KBM-7 (cell line): ENCODE measurements around the gene ZC3HAV1L.
"Not testable (repeated sequence)": the region's sequence is repeated elsewhere in the genome, so short reads cannot be mapped to it uniquely, and the experiment has no call there.

ENCODE experiments used
- DNase-seq: peaks from one replicate; pipeline ENCODE4 v3.0.0-alpha.2; 2015
- in situ Hi-C: fragments of 300-500 bp; cut with MboI; formaldehyde crosslinking; loops from 2 replicates; pipeline ENCODE4 v1.14.3; 2020; ENCODE audit warnings: low sequenced_read_pairs, low pct_unique_long_range_greater_than_20kb, mixed read lengths

ZC3HAV1L gene

DNA sequence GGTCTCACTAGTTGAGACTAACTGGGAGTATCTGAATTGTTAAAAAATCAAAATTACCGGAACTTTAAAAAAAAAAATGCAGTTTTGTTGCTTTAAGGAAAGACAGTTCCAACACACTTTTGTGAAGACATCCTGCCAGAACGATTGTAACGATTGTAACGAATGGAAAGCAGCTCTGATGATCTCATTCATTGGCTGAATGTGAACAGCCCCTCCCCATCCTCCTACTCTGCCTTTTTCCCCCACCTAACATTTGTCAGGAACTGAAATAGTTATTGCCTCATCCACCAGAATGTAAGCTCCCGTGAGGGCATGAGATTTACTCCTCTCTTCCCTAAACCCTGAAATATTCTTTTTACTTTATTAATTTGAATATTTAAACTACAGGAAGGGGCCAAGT is 23.1 kb upstream of the ZC3HAV1L start:
- DNase-seq: no peak
- in situ Hi-C loops: no loop called here

DNA sequence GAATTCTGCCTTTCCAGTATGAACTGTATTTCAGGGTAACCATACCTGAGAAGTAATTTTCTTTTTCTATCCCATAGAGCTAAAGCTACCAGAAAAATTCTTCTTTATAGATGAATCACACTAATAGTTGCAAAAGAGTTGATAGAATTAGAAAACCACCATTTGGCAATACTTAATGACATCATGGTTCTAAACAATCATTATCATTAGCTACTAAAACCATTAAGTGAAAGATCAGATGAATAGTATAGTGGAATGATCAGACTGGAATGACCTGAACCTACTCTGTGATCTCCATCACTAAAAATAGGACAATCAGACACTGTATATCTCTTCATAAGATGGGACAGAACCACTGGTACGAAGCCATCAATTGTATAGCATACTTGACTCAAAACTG is 19.8 kb upstream of the ZC3HAV1L start:
- DNase-seq: no peak
- in situ Hi-C loops: no loop called here

DNA sequence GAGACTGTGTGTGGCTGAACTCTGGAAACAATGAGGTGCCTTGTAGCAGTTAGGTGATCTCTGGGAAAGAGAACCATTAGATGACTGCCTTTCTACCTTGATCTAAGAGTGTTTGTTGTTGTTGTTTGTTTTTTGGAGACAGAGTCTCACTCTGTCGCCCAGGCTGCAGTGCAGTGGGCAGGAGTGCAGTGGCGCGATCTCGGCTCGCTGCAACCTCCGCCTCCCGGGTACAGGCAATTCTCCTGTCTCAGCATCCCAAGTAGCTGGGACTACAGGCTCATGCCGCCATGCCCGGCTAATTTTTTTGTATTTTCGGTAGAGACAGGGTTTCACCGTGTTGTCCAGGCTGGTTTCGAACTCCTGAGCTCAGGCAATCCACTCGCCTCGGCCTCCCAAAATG is 18.8 kb upstream of the ZC3HAV1L start:
- in situ Hi-C loops, DNase-seq: not testable (repeated sequence)

GRCh38 chr7:139054101-139054500 is 18.3 kb upstream of the ZC3HAV1L start:
- no peak for DNase-seq
- in situ Hi-C loops: no loop called here

- DNase-seq: no peak
- in situ Hi-C loops: no loop called here
Measured at GRCh38 chr7:139051655-139052054, 15.8 kb upstream of the ZC3HAV1L start.

DNA sequence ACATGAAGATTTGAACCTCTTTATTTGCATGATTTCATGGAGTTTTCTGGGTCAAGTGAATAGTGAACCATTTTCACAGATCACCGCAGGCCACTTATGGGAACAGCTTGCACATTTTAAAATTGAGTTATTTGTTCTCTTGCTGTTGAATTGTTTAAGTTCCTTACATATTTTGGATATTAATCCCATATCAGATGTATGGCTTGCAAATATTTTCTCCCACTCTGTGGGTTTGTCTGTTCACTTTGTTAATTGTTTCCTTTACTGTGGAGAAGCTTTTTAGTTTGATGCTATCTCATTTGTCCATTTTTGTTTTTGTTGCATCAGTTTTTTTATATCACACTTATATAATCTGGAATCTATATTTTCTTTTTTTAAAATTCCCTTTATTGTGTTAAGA is 14.1 kb upstream of the ZC3HAV1L start:
- no peak for DNase-seq
- in situ Hi-C loops: no loop called here

DNA sequence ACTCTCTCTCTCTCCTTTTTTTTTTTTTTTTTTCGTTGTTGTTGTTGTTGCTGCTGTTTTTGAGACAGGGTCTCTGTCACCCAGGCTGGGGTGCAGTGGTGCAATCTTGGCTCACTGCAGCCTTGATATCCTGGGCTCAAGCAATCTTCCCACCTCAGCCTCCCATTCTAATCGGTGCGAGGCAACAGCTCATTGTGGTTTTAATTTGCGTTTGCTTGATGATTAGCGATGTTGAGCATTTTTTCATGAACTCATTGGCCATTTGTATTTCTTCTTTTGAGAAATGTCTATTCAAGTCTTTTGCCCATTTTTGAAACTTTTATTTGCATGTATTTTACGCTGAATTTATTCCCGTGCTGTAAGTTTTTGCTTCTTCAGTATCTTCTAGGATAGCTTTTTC is 13.3 kb upstream of the ZC3HAV1L start:
- in situ Hi-C loops: no loop called here
- DNase-seq: no peak

GRCh38 chr7:139047970-139048369 is 12.1 kb upstream of the ZC3HAV1L start:
- in situ Hi-C loops: no loop called here
- no peak for DNase-seq

GRCh38 chr7:139046143-139046542 is 10.3 kb upstream of the ZC3HAV1L start:
- in situ Hi-C loops: no loop called here
- DNase-seq: no peak

GRCh38 chr7:139044813-139045794 is 9.3 kb upstream of the ZC3HAV1L start:
- in situ Hi-C loops: no loop called here
- DNase-seq: peak; percentile 59

GRCh38 chr7:139043823-139044812 is 8.3 kb upstream of the ZC3HAV1L start:
- DNase-seq: peak; percentile 67
- in situ Hi-C loops: no loop called here

DNA sequence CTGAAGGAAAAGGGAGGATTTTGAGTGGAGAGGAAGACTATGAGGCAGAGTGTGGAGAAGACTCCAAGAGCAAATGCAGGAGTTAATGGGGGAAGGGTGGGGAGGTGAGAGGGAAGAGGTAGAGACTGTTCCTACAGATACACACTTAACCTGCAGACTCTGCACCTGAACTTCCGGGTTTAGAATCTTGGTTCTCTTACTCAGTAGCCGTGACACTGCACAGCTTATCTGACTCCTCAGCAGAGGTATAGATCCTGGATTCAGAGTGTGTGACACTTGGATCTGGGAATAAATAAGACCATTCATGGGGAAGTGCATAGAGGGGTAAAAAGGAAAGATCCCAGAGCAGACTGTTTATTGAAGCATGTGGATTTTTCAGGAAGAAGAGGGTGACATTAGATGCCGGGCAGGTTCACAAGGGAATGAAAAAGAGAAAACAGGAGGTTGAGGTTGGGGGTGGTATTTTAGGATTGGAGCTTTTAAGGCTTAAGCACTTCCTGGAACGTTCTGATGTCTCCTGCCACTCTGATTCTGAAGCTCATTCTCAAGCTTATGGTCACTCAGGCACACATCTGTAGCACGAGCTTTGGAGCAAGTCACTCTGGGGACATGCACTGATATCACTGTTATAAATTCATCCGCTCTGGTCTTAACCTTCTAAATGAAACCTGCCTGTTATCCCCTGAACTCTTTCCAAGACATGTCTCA is 5.7 kb upstream of the ZC3HAV1L start:
- peak; percentile 38 for DNase-seq
- in situ Hi-C loops: no loop called here

DNA sequence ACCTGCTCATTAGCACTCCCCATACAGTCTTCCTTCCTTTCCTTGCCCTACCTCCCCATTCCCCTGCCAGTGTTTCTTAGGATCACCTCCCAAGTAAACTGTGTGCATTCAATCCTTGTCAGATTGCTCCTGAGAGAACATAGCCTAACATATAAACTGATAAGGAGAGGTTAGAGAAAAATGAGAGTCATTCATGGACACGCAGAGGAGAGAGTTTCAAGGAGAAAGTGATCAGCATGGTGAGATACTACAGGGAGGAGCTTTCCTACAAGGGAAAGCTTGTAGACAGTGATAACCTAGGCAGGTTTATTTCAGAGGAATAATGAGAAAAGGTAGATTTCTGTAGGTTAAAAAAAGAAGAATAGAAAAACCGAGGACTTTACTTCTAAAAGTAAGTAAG is 2.8 kb upstream of the ZC3HAV1L start:
- DNase-seq: no peak
- in situ Hi-C loops: no loop called here

DNA sequence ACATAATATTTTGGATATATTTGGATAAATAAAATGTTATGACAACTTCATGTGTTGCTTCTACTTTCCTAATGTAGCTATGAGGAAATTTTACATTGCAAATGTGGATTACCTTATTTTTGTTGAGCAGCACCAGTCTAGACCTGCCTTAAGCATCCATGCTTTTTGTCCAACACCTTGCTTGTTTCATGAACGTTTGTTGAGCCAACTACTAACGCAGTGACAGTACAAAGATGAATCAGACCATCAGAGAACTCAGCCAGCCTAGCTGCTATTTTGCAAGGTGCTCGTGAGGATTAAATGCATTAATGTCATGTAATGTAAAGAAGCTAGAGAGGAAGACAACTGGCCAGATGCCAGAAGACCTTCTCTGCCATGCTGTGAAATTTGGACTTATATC is 1.1 kb upstream of the ZC3HAV1L start:
- DNase-seq: no peak
- in situ Hi-C loops: no loop called here

DNA sequence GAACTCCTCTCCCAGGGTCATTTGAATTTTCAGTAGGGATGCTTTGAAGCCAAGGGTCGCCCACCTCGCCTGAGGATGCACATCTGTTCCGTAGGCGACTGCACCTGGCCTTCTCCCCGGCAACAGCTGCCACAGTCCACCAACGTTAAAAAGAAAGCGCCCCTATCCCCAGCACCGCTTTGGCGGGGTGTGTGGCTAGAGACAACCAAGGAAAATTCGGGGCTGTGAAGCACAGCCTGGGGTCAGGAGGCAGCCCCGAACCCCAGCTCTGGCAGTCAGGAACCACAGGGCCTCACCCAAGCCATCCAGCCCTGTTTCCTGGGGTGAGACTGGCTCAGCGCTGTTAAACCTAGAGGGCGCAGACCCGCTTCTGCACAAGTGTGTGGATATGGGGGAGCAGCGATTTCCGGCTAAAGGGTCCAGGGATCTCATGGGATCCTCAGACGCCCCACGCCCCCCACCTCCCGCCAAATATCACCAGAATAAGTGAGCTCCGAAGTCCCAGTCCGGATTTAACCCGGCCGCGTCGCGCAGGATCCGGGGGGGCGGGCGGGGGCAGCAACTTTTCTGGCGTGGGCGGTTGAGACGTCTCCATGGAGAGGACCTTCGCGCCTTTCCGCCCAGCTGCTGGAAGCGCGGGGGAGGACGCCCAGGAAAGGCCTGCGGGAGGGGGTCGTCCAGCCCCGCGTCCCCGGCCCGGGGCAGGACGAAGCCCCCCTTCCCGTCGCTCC is 822 bp downstream of the ZC3HAV1L start:
- peak; percentile 37 for DNase-seq

GRCh38 chr7:139034336-139034735 is 1.5 kb downstream of the ZC3HAV1L start:
- in situ Hi-C loops: no loop called here
- no peak for DNase-seq

More for the DNA sequence above, 822 bp downstream of the ZC3HAV1L start:
- in situ Hi-C loops: no loop called here

- DNase-seq: no peak
- in situ Hi-C loops: no loop called here
Measured at GRCh38 chr7:139033346-139034114, 2.3 kb downstream of the ZC3HAV1L start.

- in situ Hi-C loops: no loop called here
- DNase-seq: no peak
Measured at GRCh38 chr7:139032473-139032872, 3.4 kb downstream of the ZC3HAV1L start.
